Esophagus muscularis mucosa (tissue), 3 donors: ENCODE measurements around the gene HYDIN.
"Not testable (repeated sequence)": the region's sequence is repeated elsewhere in the genome, so short reads cannot be mapped to it uniquely, and the experiment has no call there.

Source experiments
- POLR2AphosphoS5 ChIP-seq, 2 donors: sonication (generic); formaldehyde crosslinking; IDR thresholded peaks; one replicate each; pipeline ENCODE4 v1.6.1; 2017; ENCODE audit warnings: antibody characterized with exemption in 2 of 2
- TF ChIP-seq, protein P1 (sequence below), 3 experiments: fragments of 200-600 bp in 2 of 3; fragments of 450-650 bp in 1 of 3; sonication (generic) in 2 of 3; IDR thresholded peaks; one replicate each; pipeline ENCODE4 v1.5.1; 2017 to 2019; ENCODE audit warnings: antibody characterized with exemption in 3 of 3, mild to moderate bottlenecking in 2 of 3, moderate library complexity in 1 of 3

GRCh38 chr16:70968332-70968731 lies 262.2 kb downstream of the HYDIN start:
- TF ChIP-seq POLR2AphosphoS5 (IDR thresholded peaks at IDR 0.05) = not testable (repeated sequence)
- TF ChIP-seq, protein P1, sequence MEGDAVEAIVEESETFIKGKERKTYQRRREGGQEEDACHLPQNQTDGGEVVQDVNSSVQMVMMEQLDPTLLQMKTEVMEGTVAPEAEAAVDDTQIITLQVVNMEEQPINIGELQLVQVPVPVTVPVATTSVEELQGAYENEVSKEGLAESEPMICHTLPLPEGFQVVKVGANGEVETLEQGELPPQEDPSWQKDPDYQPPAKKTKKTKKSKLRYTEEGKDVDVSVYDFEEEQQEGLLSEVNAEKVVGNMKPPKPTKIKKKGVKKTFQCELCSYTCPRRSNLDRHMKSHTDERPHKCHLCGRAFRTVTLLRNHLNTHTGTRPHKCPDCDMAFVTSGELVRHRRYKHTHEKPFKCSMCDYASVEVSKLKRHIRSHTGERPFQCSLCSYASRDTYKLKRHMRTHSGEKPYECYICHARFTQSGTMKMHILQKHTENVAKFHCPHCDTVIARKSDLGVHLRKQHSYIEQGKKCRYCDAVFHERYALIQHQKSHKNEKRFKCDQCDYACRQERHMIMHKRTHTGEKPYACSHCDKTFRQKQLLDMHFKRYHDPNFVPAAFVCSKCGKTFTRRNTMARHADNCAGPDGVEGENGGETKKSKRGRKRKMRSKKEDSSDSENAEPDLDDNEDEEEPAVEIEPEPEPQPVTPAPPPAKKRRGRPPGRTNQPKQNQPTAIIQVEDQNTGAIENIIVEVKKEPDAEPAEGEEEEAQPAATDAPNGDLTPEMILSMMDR (IDR thresholded peaks at IDR 0.05) = not testable (repeated sequence)
